Measurements from ENCODE around the gene ANKRD24. TPM values are rescaled to one million over a fixed set of nuclear protein-coding genes. Genes with fewer than 3 reads are reported as not detected.

ANKRD24 gene
- total RNA-seq, 1 experiment from 2014 or later = 0.33 TPM

- no peak overlapping the region for H3K4me3 ChIP-seq (ENCODE audit: low read length)
- ChIA-PET CTCF (no interaction called here), POLR2A (ENCODE audit: unreplicated experiment) (no interaction called here)
- no peak overlapping the region for H3K27ac ChIP-seq (ENCODE audit: low read length)
- H3K4me2 ChIP-seq (ENCODE audit: low read length) = no peak overlapping the region
- H3K9me2 ChIP-seq (replicated peaks; ENCODE audit: low read length) = no peaks in the 10 kb centered on the region
- no peaks in the 10 kb centered on the region for H3K27me3 ChIP-seq (ENCODE audit: low read length)
- intact Hi-C loops (cut with micrococcal nuclease) = no loop called here
- TF ChIP-seq EZH2phosphoT487 (IDR thresholded peaks at IDR 0.05; ENCODE audit: borderline replicate concordance, low read length) (no peak), EZH2 (IDR thresholded peaks at IDR 0.05; ENCODE audit: low read length, unreplicated experiment) (no peak), CTCF (conservative IDR thresholded peaks at IDR 0.05; ENCODE audit: low read depth, low read length) (no peak)
- H4K20me1 ChIP-seq (ENCODE audit: low read length) = no peaks in the 10 kb centered on the region
- no TSS peak for BruUV-seq (replicated peaks)
- no peaks in the 10 kb centered on the region for H3K4me1 ChIP-seq (ENCODE audit: insufficient read depth, low read length)
- H3K36me3 ChIP-seq (ENCODE audit: low read depth, low read length) = no peaks in the 10 kb centered on the region
- H2AFZ ChIP-seq (ENCODE audit: low read length) = no peak overlapping the region
- no peak overlapping the region for H3K9ac ChIP-seq (ENCODE audit: low read length)
- no peaks in the 10 kb centered on the region for H3K79me2 ChIP-seq (ENCODE audit: low read length)
- DNase-seq (no peak), ATAC-seq (no peak)
- no peaks in the 10 kb centered on the region for H3K9me3 ChIP-seq (ENCODE audit: low read length)
- no peaks in the 10 kb centered on the region for H3F3A ChIP-seq (ENCODE audit: low read length, unreplicated experiment)
Measured at GRCh38 chr19:4220188-4220587, 37.7 kb downstream of the ANKRD24 start.

GRCh38 chr19:4224470-4224869 is 42.0 kb downstream of the ANKRD24 start:
- Histone ChIP-seq H3K9ac (ENCODE audit: low read length) (no peak overlapping the region), H3K4me2 (ENCODE audit: low read length) (no peak overlapping the region), H3K27me3 (ENCODE audit: low read length) (0 out of 2 replicates have a peak, but pooled peaks cover 7% of the 10 kb centered on the region), H3K27ac (ENCODE audit: low read length) (no peak overlapping the region), H3F3A (ENCODE audit: low read length, unreplicated experiment) (no peaks in the 10 kb centered on the region), H3K4me1 (ENCODE audit: insufficient read depth, low read length) (peaks cover 6% of the 10 kb centered on the region; the same call in 1 of the 2 replicates), H4K20me1 (ENCODE audit: low read length) (no peaks in the 10 kb centered on the region), H3K9me3 (ENCODE audit: low read length) (no peaks in the 10 kb centered on the region), H3K36me3 (ENCODE audit: low read depth, low read length) (no peaks in the 10 kb centered on the region), H3K9me2 (replicated peaks; ENCODE audit: low read length) (no peaks in the 10 kb centered on the region), H2AFZ (ENCODE audit: low read length) (no peak overlapping the region), H3K79me2 (ENCODE audit: low read length) (no peaks in the 10 kb centered on the region), H3K4me3 (ENCODE audit: low read length) (no peak overlapping the region)
- TF ChIP-seq EZH2 (IDR thresholded peaks at IDR 0.05; ENCODE audit: low read length, unreplicated experiment) = no peak
- no peak for TF ChIP-seq CTCF (conservative IDR thresholded peaks at IDR 0.05; ENCODE audit: low read depth, low read length)
- TF ChIP-seq EZH2phosphoT487 (IDR thresholded peaks at IDR 0.05; ENCODE audit: borderline replicate concordance, low read length) = no peak
- POLR2A ChIA-PET (ENCODE audit: unreplicated experiment) = no interaction called here
- BruUV-seq (replicated peaks) = no TSS peak
- ATAC-seq (no peak), DNase-seq (no peak)
- CTCF ChIA-PET = no interaction called here
- intact Hi-C loops (cut with micrococcal nuclease) = no loop called here

- TF ChIP-seq EZH2 (IDR thresholded peaks at IDR 0.05; ENCODE audit: low read length, unreplicated experiment) (no peak), EZH2phosphoT487 (IDR thresholded peaks at IDR 0.05; ENCODE audit: borderline replicate concordance, low read length) (no peak), CTCF (conservative IDR thresholded peaks at IDR 0.05; ENCODE audit: low read depth, low read length) (no peak)
- Histone ChIP-seq H2AFZ (ENCODE audit: low read length) (no peak overlapping the region), H3K9me2 (replicated peaks; ENCODE audit: low read length) (no peaks in the 10 kb centered on the region), H3F3A (ENCODE audit: low read length, unreplicated experiment) (no peaks in the 10 kb centered on the region), H3K4me3 (ENCODE audit: low read length) (no peak overlapping the region), H3K27ac (ENCODE audit: low read length) (no peak overlapping the region), H3K4me1 (ENCODE audit: insufficient read depth, low read length) (peaks cover 7% of the 10 kb centered on the region; the same call in 1 of the 2 replicates), H4K20me1 (ENCODE audit: low read length) (no peaks in the 10 kb centered on the region), H3K4me2 (ENCODE audit: low read length) (no peak overlapping the region), H3K27me3 (ENCODE audit: low read length) (0 out of 2 replicates have a peak, but pooled peaks cover 7% of the 10 kb centered on the region), H3K9me3 (ENCODE audit: low read length) (no peaks in the 10 kb centered on the region), H3K9ac (ENCODE audit: low read length) (no peak overlapping the region), H3K36me3 (ENCODE audit: low read depth, low read length) (no peaks in the 10 kb centered on the region), H3K79me2 (ENCODE audit: low read length) (no peaks in the 10 kb centered on the region)
- ChIA-PET POLR2A (ENCODE audit: unreplicated experiment) (no interaction called here), CTCF (no interaction called here)
- BruUV-seq (replicated peaks) = no TSS peak
- no peak for ATAC-seq
- intact Hi-C loops (cut with micrococcal nuclease) = no loop called here
- DNase-seq = no peak
Measured at GRCh38 chr19:4225885-4226284, 43.4 kb downstream of the ANKRD24 start.
